Fibroblast of lung (primary cell): ENCODE results near the gene HRK.

Source experiments
- EZH2 ChIP-seq: IDR thresholded peaks from 2 replicates; pipeline ENCODE4 v1.5.1; 2012; ENCODE audit warnings: low read length, control low read depth, mild to moderate bottlenecking; ENCODE audit errors: missing control alignments
- TF ChIP-seq, protein P1 (sequence below), 2 donors: IDR thresholded peaks in 1 of 2; conservative IDR thresholded peaks in 1 of 2; 1 replicate in 1 of 2; 2 replicates in 1 of 2; pipeline ENCODE4 v1.5.1; 2011 to 2012; ENCODE audit warnings: low read length in 2 of 2, control low read depth in 1 of 2, inconsistent platforms in 1 of 2, low read depth in 1 of 2, mild to moderate bottlenecking in 1 of 2

DNA sequence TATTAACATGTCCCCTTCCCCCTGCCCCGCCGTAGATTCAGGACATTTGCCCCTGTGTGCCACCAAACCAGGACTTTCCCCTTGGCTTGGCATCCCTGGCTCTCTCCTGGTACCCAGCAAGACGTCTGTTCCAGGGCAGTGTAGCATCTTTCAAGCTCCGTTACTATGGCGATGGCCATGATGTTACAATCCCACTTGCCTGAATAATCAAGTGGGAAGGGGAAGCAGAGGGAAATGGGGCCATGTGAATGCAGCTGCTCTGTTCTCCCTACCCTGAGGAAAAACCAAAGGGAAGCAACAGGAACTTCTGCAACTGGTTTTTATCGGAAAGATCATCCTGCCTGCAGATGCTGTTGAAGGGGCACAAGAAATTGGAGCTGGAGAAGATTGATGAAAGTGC lies 28.9 kb downstream of the HRK start:
- TF ChIP-seq, protein P1, sequence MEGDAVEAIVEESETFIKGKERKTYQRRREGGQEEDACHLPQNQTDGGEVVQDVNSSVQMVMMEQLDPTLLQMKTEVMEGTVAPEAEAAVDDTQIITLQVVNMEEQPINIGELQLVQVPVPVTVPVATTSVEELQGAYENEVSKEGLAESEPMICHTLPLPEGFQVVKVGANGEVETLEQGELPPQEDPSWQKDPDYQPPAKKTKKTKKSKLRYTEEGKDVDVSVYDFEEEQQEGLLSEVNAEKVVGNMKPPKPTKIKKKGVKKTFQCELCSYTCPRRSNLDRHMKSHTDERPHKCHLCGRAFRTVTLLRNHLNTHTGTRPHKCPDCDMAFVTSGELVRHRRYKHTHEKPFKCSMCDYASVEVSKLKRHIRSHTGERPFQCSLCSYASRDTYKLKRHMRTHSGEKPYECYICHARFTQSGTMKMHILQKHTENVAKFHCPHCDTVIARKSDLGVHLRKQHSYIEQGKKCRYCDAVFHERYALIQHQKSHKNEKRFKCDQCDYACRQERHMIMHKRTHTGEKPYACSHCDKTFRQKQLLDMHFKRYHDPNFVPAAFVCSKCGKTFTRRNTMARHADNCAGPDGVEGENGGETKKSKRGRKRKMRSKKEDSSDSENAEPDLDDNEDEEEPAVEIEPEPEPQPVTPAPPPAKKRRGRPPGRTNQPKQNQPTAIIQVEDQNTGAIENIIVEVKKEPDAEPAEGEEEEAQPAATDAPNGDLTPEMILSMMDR (conservative IDR thresholded peaks at IDR 0.05 in 1 of 2, IDR thresholded peaks at IDR 0.05 in 1 of 2; ENCODE audit: low read depth in 1 of 2, low read length in 2 of 2), result no peak
- no peak for TF ChIP-seq EZH2
